CD4-positive, alpha-beta memory T cell (primary cell): Measurements from ENCODE around the gene RAD54L2. TPM values are rescaled to one million over a fixed set of nuclear protein-coding genes. Genes with fewer than 3 reads are reported as not detected.
A peak's percentile ranks its signal among the peaks of the same experiment; 100 is the strongest.

ENCODE experiments used
- CTCF ChIA-PET: fragments of 350-600 bp; sonication (Branson Sonifier 250); formaldehyde crosslinking; loops from one replicate; lab custom pipeline; 2021; ENCODE audit warnings: inconsistent platforms; ENCODE audit not compliant: partially characterized antibody; lab: Charles Lee
- POLR2A ChIA-PET: fragments of 350-600 bp; sonication (Branson Sonifier 250); formaldehyde crosslinking; loops from one replicate; lab custom pipeline; 2021; ENCODE audit not compliant: partially characterized antibody; lab: Charles Lee
- DNase-seq, 5 donors: peaks; one replicate each; pipeline versions ENCODE4 v3.0.0 to v3.0.0-alpha.2; 2020 to 2022; ENCODE audit warnings: mixed read lengths in 1 of 5
- H3K27ac ChIP-seq: one replicate; pipeline ENCODE4 v1.7.0; 2013; ENCODE audit warnings: low read depth, low read length
- H3K27me3 ChIP-seq: 2 replicates; pipeline ENCODE4 v1.7.0; 2013; ENCODE audit warnings: mild to moderate bottlenecking, low read length, moderate library complexity; ENCODE audit not compliant: insufficient read depth
- H3K36me3 ChIP-seq: 2 replicates; pipeline ENCODE4 v1.7.0; 2013; ENCODE audit warnings: mild to moderate bottlenecking, low read length, moderate library complexity; ENCODE audit not compliant: insufficient read depth
- H3K4me1 ChIP-seq: 2 replicates; pipeline ENCODE4 v1.7.0; 2013; ENCODE audit warnings: mild to moderate bottlenecking, low read length, moderate library complexity; ENCODE audit not compliant: insufficient read depth
- H3K4me3 ChIP-seq, 2 donors: one replicate each; pipeline ENCODE4 v1.7.0; 2013; ENCODE audit warnings: low read length in 2 of 2, mild to moderate bottlenecking in 1 of 2
- H3K9me3 ChIP-seq, 2 donors: one replicate each; pipeline ENCODE4 v1.7.0; 2013; ENCODE audit warnings: low read length in 2 of 2, control low read depth in 1 of 2; ENCODE audit not compliant: control insufficient read depth in 1 of 2
- H3K27ac Mint-ChIP-seq, 7 donors: one replicate each; pipeline ENCODE4 v1.8.0; 2020 to 2021; ENCODE audit warnings: mixed read lengths in 7 of 7, mild to moderate bottlenecking in 6 of 7, inconsistent platforms in 3 of 7, moderate library complexity in 3 of 7
- H3K27me3 Mint-ChIP-seq, 2 donors: one replicate each; pipeline ENCODE4 v1.8.0; 2020 to 2021; ENCODE audit warnings: mixed read lengths in 2 of 2
- H3K36me3 Mint-ChIP-seq, 2 donors: one replicate each; pipeline ENCODE4 v1.8.0; 2020 to 2021; ENCODE audit warnings: mixed read lengths in 2 of 2, inconsistent platforms in 1 of 2, mild to moderate bottlenecking in 1 of 2
- H3K4me1 Mint-ChIP-seq, 4 donors: one replicate each; pipeline ENCODE4 v1.8.0; 2020 to 2021; ENCODE audit warnings: mixed read lengths in 4 of 4, mild to moderate bottlenecking in 1 of 4
- H3K4me3 Mint-ChIP-seq, 8 donors: one replicate each; pipeline ENCODE4 v1.8.0; 2020 to 2021; ENCODE audit warnings: mixed read lengths in 8 of 8, mild to moderate bottlenecking in 7 of 8, moderate library complexity in 6 of 8, inconsistent platforms in 3 of 8
- H3K9me3 Mint-ChIP-seq, 8 donors: one replicate each; pipeline ENCODE4 v1.8.0; 2020 to 2021; ENCODE audit warnings: mixed read lengths in 8 of 8, mild to moderate bottlenecking in 5 of 8, inconsistent platforms in 3 of 8, moderate library complexity in 1 of 8
- intact Hi-C: fragments of 100-400 bp; cut with micrococcal nuclease; formaldehyde crosslinking; loops from one replicate; pipeline ENCODE4 v1.15.1; 2023
- polyA plus RNA-seq, 2 donors: library from polyadenylated mRNA; unstranded; fragments of 300-500 nt; fragmentation: Illumina TruSeq; gene quantifications; one replicate each; pipeline ENCODE4 v1.2.3, GENCODE V29; 2021
- total RNA-seq, 2 experiments: library from RNA; stranded (reverse); gene quantifications; one replicate each; pipeline ENCODE4 v1.2.3, GENCODE V29; 2021

Gene RAD54L2
- 10 to 100 TPM; 39.8 to 40.1 TPM for total RNA-seq
- 10 to 100 TPM in 1 of 2 donors, 1 to 10 TPM in 1; 9.5 to 18.5 TPM for polyA plus RNA-seq

GRCh38 chr3:51538459-51539290 lies at the start of gene RAD54L2:
Gene RAD54L2, plus strand, starts transcription at chr3:51538719. Its CDS starts 51,702 bp downstream, at chr3:51590421.
- no peaks in the 10 kb centered on the region for H3K9me3 Mint-ChIP-seq

GRCh38 chr3:51498876-51499738 lies 39.4 kb upstream of the RAD54L2 start:
- Histone ChIP-seq H3K36me3 (no peaks in the 10 kb centered on the region), H3K9me3 (no peaks in the 10 kb centered on the region), H3K4me3 (peak overlapping the region; percentile 54 to 81), H3K27me3 (no peaks in the 10 kb centered on the region), H3K27ac (peak overlapping the region; percentile 88), H3K4me1 (peaks cover 25% of the 10 kb centered on the region)
- Mint-ChIP-seq H3K4me3 (peak overlapping the region; percentile 91 to 100 (median 95)), H3K4me1 (peaks cover 12 to 27% (median 14%) of the 10 kb centered on the region in 4 donors), H3K27ac (peak overlapping the region; percentile 93 to 99 (median 98)), H3K9me3 (peaks cover 0 to 2% (median 0%) of the 10 kb centered on the region in 8 donors), H3K27me3 (peaks cover 0 to 2% of the 10 kb centered on the region in 2 donors), H3K36me3 (peaks cover 0 to 17% of the 10 kb centered on the region in 2 donors)
- POLR2A ChIA-PET = interaction anchor here (0.7 to 5.4 kb wide), 32 partner anchors 10 to 1945 kb away, joined by 3 to 114 read pairs (median 4); partner anchors contain the start of genes ABHD14B, BSN, C3orf18 and CYB561D2
- peak; percentile 77 to 86 (median 79) for DNase-seq
- intact Hi-C loops = loop anchor here (1.0 kb wide), 1 partner anchor 108 kb away; the partner anchor contains the start of gene RBM15B
- CTCF ChIA-PET = interaction anchor here (0.9 to 7.3 kb wide), 13 partner anchors 11 to 443 kb away, joined by 3 to 244 read pairs (median 12); partner anchors contain the start of genes PARP3, RAD54L2, RBM15B and RRP9

More at GRCh38 chr3:51538459-51539290, at the start of gene RAD54L2:
- Mint-ChIP-seq H3K27me3 (no peaks in the 10 kb centered on the region), H3K4me1 (peaks cover 26 to 42% (median 33%) of the 10 kb centered on the region in 4 donors), H3K4me3 (peak within 1 kb of the TSS; percentile 85 to 98 (median 94)), H3K36me3 (peaks cover 0 to 27% of the 10 kb centered on the region in 2 donors), H3K27ac (peak within 1 kb of the TSS; percentile 91 to 97 (median 95))
- H3K36me3 ChIP-seq = no peaks in the 10 kb centered on the region
- H3K4me1 ChIP-seq = peaks cover 27% of the 10 kb centered on the region
- ChIA-PET CTCF (interaction anchor here (0.9 to 3.9 kb wide), 5 partner anchors 9 to 145 kb away, joined by 3 to 35 read pairs (median 18); partner anchors contain the start of genes DCAF1 and TEX264), POLR2A (interaction anchor here (0.6 to 3.7 kb wide), 11 partner anchors 10 to 153 kb away, joined by 3 to 41 read pairs (median 3); partner anchors contain the start of genes DCAF1 and MANF)
- peak within 1 kb of the TSS; percentile 76 to 80 for H3K4me3 ChIP-seq
- H3K27ac ChIP-seq = peak within 1 kb of the TSS; percentile 67
- intact Hi-C loops = loop anchor here (1.0 kb wide), 1 partner anchor 38 kb away; the partner anchor contains the start of gene DCAF1
- H3K27me3 ChIP-seq = no peaks in the 10 kb centered on the region
- DNase-seq = peak; percentile 62 to 74 (median 66)
- no peaks in the 10 kb centered on the region for H3K9me3 ChIP-seq

- peak overlapping the region; percentile 93 to 99 (median 96) for H3K27ac Mint-ChIP-seq
- intact Hi-C loops = loop anchor here (1.0 to 10.0 kb wide), 9 partner anchors 38 to 1036 kb away; partner anchors contain the start of genes DUSP7, HEMK1, MANF and MAPKAPK3
Measured at GRCh38 chr3:51500632-51501131, 37.8 kb upstream of the RAD54L2 start.

GRCh38 chr3:51501833-51502561 lies 36.5 kb upstream of the RAD54L2 start:
- no peaks in the 10 kb centered on the region for H3K36me3 ChIP-seq
- peaks cover 11 to 27% (median 13%) of the 10 kb centered on the region in 4 donors for H3K4me1 Mint-ChIP-seq
- ChIA-PET CTCF (interaction anchor here (0.6 to 7.3 kb wide), 30 partner anchors 9 to 886 kb away, joined by 3 to 244 read pairs (median 5); partner anchors contain the start of genes ACY1, MAPKAPK3, PARP3 and RAD54L2), POLR2A (interaction anchor here (1.0 to 5.4 kb wide), 9 partner anchors 8 to 887 kb away, joined by 3 to 114 read pairs (median 5); partner anchors contain the start of genes ABHD14B, RAD54L2 and TEX264)
- peaks cover 0 to 8% of the 10 kb centered on the region in 2 donors for H3K36me3 Mint-ChIP-seq
- no peak overlapping the region for H3K4me3 ChIP-seq
- peaks cover 0 to 2% of the 10 kb centered on the region in 2 donors for H3K27me3 Mint-ChIP-seq
- no peaks in the 10 kb centered on the region for H3K27me3 ChIP-seq
- H3K4me3 Mint-ChIP-seq = peak overlapping the region in 4 of 8 donors; percentile 37 to 80 (median 64)
- H3K27ac ChIP-seq = no peak overlapping the region
- peak; percentile 70 to 75 (median 73) for DNase-seq
- intact Hi-C loops = loop anchor here (1.0 to 10.0 kb wide), 7 partner anchors 167 to 1035 kb away; partner anchors contain the start of genes DUSP7, HEMK1, POC1A and RPL29
- H3K9me3 Mint-ChIP-seq = peaks cover 0 to 2% (median 0%) of the 10 kb centered on the region in 8 donors
- no peaks in the 10 kb centered on the region for H3K9me3 ChIP-seq
- peak overlapping the region in 6 of 7 donors; percentile 84 to 93 (median 88) for H3K27ac Mint-ChIP-seq
- H3K4me1 ChIP-seq = peaks cover 25% of the 10 kb centered on the region

More at GRCh38 chr3:51500632-51501131, 37.8 kb upstream of the RAD54L2 start:
- CTCF ChIA-PET = interaction anchor here (0.6 to 7.3 kb wide), 26 partner anchors 13 to 1148 kb away, joined by 3 to 244 read pairs (median 5); partner anchors contain the start of genes MANF, PARP3, RAD54L2 and RBM15B
- Mint-ChIP-seq H3K36me3 (peaks cover 0 to 14% of the 10 kb centered on the region in 2 donors), H3K4me3 (peak overlapping the region in 7 of 8 donors; percentile 42 to 99 (median 92)), H3K9me3 (peaks cover 0 to 2% (median 0%) of the 10 kb centered on the region in 8 donors), H3K4me1 (peaks cover 11 to 27% (median 13%) of the 10 kb centered on the region in 4 donors), H3K27me3 (peaks cover 0 to 2% of the 10 kb centered on the region in 2 donors)
- peak overlapping the region; percentile 88 for H3K27ac ChIP-seq
- peak overlapping the region in 1 of 2 donors; percentile 10 for H3K4me3 ChIP-seq
- DNase-seq = peak in 1 of 5 donors; percentile 41
- no peaks in the 10 kb centered on the region for H3K9me3 ChIP-seq
- no peaks in the 10 kb centered on the region for H3K27me3 ChIP-seq
- peaks cover 25% of the 10 kb centered on the region for H3K4me1 ChIP-seq
- POLR2A ChIA-PET = interaction anchor here (0.6 to 5.4 kb wide), 31 partner anchors 12 to 1946 kb away, joined by 3 to 114 read pairs (median 4); partner anchors contain the start of genes ABHD14B, BSN, C3orf18 and CYB561D2
- H3K36me3 ChIP-seq = no peaks in the 10 kb centered on the region

- Histone ChIP-seq H3K4me3 (no peak overlapping the region), H3K27me3 (no peaks in the 10 kb centered on the region), H3K27ac (no peak overlapping the region), H3K4me1 (peaks cover 25% of the 10 kb centered on the region), H3K9me3 (no peaks in the 10 kb centered on the region), H3K36me3 (no peaks in the 10 kb centered on the region)
- Mint-ChIP-seq H3K9me3 (peaks cover 0 to 2% (median 0%) of the 10 kb centered on the region in 8 donors), H3K4me3 (no peak overlapping the region), H3K27ac (peak overlapping the region in 1 of 7 donors; percentile 55), H3K27me3 (peaks cover 0 to 2% of the 10 kb centered on the region in 2 donors), H3K4me1 (peaks cover 11 to 27% (median 13%) of the 10 kb centered on the region in 4 donors), H3K36me3 (peaks cover 0 to 8% of the 10 kb centered on the region in 2 donors)
- POLR2A ChIA-PET = interaction anchor here (1.0 to 5.4 kb wide), 7 partner anchors 37 to 887 kb away, joined by 3 to 114 read pairs (median 5); partner anchors contain the start of genes ABHD14B, RAD54L2 and TEX264
- intact Hi-C loops = loop anchor here (1.0 to 10.0 kb wide), 4 partner anchors 167 to 652 kb away; partner anchors contain the start of genes POC1A and RPL29
- no peak for DNase-seq
- CTCF ChIA-PET = interaction anchor here (1.0 to 7.3 kb wide), 17 partner anchors 11 to 886 kb away, joined by 3 to 244 read pairs (median 9); partner anchors contain the start of genes ACY1, MAPKAPK3, PARP3 and RAD54L2
Measured at GRCh38 chr3:51502562-51502910, 36.0 kb upstream of the RAD54L2 start.
